ENCODE results near the gene SPINK6.

The SPINK6 gene

GRCh38 chr5:148193202-148193601, 9.6 kb upstream of the SPINK6 start:
- no peak overlapping the region for H2BK5ac ChIP-seq (ENCODE audit: low read depth, low read length, poor library complexity)
- no peak overlapping the region for H2BK120ac ChIP-seq (ENCODE audit: insufficient read depth, low read length, poor library complexity)
- WGBS (ENCODE audit: extremely low coverage, insufficient coverage, insufficient read length) = no CpG with 5 or more reads among the region's 1 CpG
- no peak overlapping the region for H2BK12ac ChIP-seq (ENCODE audit: low read length)
- H3K4ac ChIP-seq (ENCODE audit: low read depth, low read length) = no peak overlapping the region
- no peak overlapping the region for H3K9ac ChIP-seq (ENCODE audit: low read length)
- no peak overlapping the region for H3K4me3 ChIP-seq (ENCODE audit: low read depth, low read length)
- H3K27ac ChIP-seq (ENCODE audit: low read depth, low read length) = no peak overlapping the region
- H3K4me2 ChIP-seq (ENCODE audit: low read length) = no peak overlapping the region
- H4K91ac ChIP-seq (ENCODE audit: low read depth, low read length) = no peak overlapping the region
- no peaks in the 10 kb centered on the region for H3K36me3 ChIP-seq (ENCODE audit: control insufficient read depth in 1 of 2, insufficient read depth in 2 of 2, low read length in 2 of 2)
- H3K23ac ChIP-seq (ENCODE audit: low read length) = no peak overlapping the region
- H3K79me2 ChIP-seq (ENCODE audit: control insufficient read depth, insufficient read depth, low read length, poor library complexity) = no peaks in the 10 kb centered on the region
- no peaks in the 10 kb centered on the region for H3K27me3 ChIP-seq (ENCODE audit: insufficient read depth, low read length)
- H2AK5ac ChIP-seq (ENCODE audit: low read length) = no peak overlapping the region
- no peak overlapping the region for H4K12ac ChIP-seq (ENCODE audit: low read depth, low read length)
- no peak overlapping the region for H3K14ac ChIP-seq (ENCODE audit: low read length)
- H3K9me3 ChIP-seq (ENCODE audit: insufficient read depth, low read depth, low read length) = no peaks in the 10 kb centered on the region
- DNase-seq = no peak
- H3K4me1 ChIP-seq (ENCODE audit: control insufficient read depth in 1 of 2, insufficient read depth in 2 of 2, low read length in 2 of 2) = no peaks in the 10 kb centered on the region
- no peak overlapping the region for H2AFZ ChIP-seq (ENCODE audit: insufficient read depth, low read length, poor library complexity)
- no peak overlapping the region for H3K18ac ChIP-seq (ENCODE audit: low read length)
- H4K8ac ChIP-seq (ENCODE audit: low read depth, low read length) = no peak overlapping the region
- H3K79me1 ChIP-seq (ENCODE audit: low read length) = no peaks in the 10 kb centered on the region

- no peak overlapping the region for H4K8ac ChIP-seq (ENCODE audit: low read depth, low read length)
- DNase-seq = no peak
- no peaks in the 10 kb centered on the region for H3K9me3 ChIP-seq (ENCODE audit: insufficient read depth, low read depth, low read length)
- H3K4ac ChIP-seq (ENCODE audit: low read depth, low read length) = no peak overlapping the region
- H2AK5ac ChIP-seq (ENCODE audit: low read length) = no peak overlapping the region
- H2AFZ ChIP-seq (ENCODE audit: insufficient read depth, low read length, poor library complexity) = no peak overlapping the region
- H2BK5ac ChIP-seq (ENCODE audit: low read depth, low read length, poor library complexity) = no peak overlapping the region
- WGBS (ENCODE audit: extremely low coverage, insufficient coverage, insufficient read length) = no CpG with 5 or more reads among the region's 2 CpGs
- no peak overlapping the region for H3K14ac ChIP-seq (ENCODE audit: low read length)
- no peak overlapping the region for H3K9ac ChIP-seq (ENCODE audit: low read length)
- no peaks in the 10 kb centered on the region for H3K79me1 ChIP-seq (ENCODE audit: low read length)
- H3K36me3 ChIP-seq (ENCODE audit: control insufficient read depth in 1 of 2, insufficient read depth in 2 of 2, low read length in 2 of 2) = no peaks in the 10 kb centered on the region
- H3K23ac ChIP-seq (ENCODE audit: low read length) = no peak overlapping the region
- H2BK120ac ChIP-seq (ENCODE audit: insufficient read depth, low read length, poor library complexity) = no peak overlapping the region
- no peaks in the 10 kb centered on the region for H3K79me2 ChIP-seq (ENCODE audit: control insufficient read depth, insufficient read depth, low read length, poor library complexity)
- no peak overlapping the region for H3K4me2 ChIP-seq (ENCODE audit: low read length)
- no peaks in the 10 kb centered on the region for H3K27me3 ChIP-seq (ENCODE audit: insufficient read depth, low read length)
- H3K18ac ChIP-seq (ENCODE audit: low read length) = no peak overlapping the region
- H2BK12ac ChIP-seq (ENCODE audit: low read length) = no peak overlapping the region
- no peak overlapping the region for H4K12ac ChIP-seq (ENCODE audit: low read depth, low read length)
- no peaks in the 10 kb centered on the region for H3K4me1 ChIP-seq (ENCODE audit: control insufficient read depth in 1 of 2, insufficient read depth in 2 of 2, low read length in 2 of 2)
- H4K91ac ChIP-seq (ENCODE audit: low read depth, low read length) = no peak overlapping the region
- no peak overlapping the region for H3K27ac ChIP-seq (ENCODE audit: low read depth, low read length)
- H3K4me3 ChIP-seq (ENCODE audit: low read depth, low read length) = no peak overlapping the region
These were observed 1.7 kb upstream of the SPINK6 start for GRCh38 chr5:148201151-148201550.

- Histone ChIP-seq H4K12ac (ENCODE audit: low read depth, low read length) (no peak overlapping the region), H3K4me3 (ENCODE audit: low read depth, low read length) (no peak overlapping the region), H3K27ac (ENCODE audit: low read depth, low read length) (no peak overlapping the region), H3K79me2 (ENCODE audit: control insufficient read depth, insufficient read depth, low read length, poor library complexity) (no peaks in the 10 kb centered on the region), H4K91ac (ENCODE audit: low read depth, low read length) (no peak overlapping the region), H3K4me1 (ENCODE audit: control insufficient read depth in 1 of 2, insufficient read depth in 2 of 2, low read length in 2 of 2) (no peaks in the 10 kb centered on the region), H3K9ac (ENCODE audit: low read length) (no peak overlapping the region), H2AK5ac (ENCODE audit: low read length) (no peak overlapping the region), H3K27me3 (ENCODE audit: insufficient read depth, low read length) (no peaks in the 10 kb centered on the region), H3K4me2 (ENCODE audit: low read length) (no peak overlapping the region), H3K9me3 (ENCODE audit: insufficient read depth, low read depth, low read length) (no peaks in the 10 kb centered on the region), H4K8ac (ENCODE audit: low read depth, low read length) (no peak overlapping the region), H3K14ac (ENCODE audit: low read length) (no peak overlapping the region), H3K23ac (ENCODE audit: low read length) (no peak overlapping the region), H3K36me3 (ENCODE audit: control insufficient read depth in 1 of 2, insufficient read depth in 2 of 2, low read length in 2 of 2) (no peaks in the 10 kb centered on the region), H2BK5ac (ENCODE audit: low read depth, low read length, poor library complexity) (no peak overlapping the region), H3K79me1 (ENCODE audit: low read length) (no peaks in the 10 kb centered on the region), H3K18ac (ENCODE audit: low read length) (no peak overlapping the region), H2AFZ (ENCODE audit: insufficient read depth, low read length, poor library complexity) (no peak overlapping the region), H3K4ac (ENCODE audit: low read depth, low read length) (no peak overlapping the region), H2BK120ac (ENCODE audit: insufficient read depth, low read length, poor library complexity) (no peak overlapping the region), H2BK12ac (ENCODE audit: low read length) (no peak overlapping the region)
- DNase-seq = no peak
- no CpG with 5 or more reads among the region's 4 CpGs for WGBS (ENCODE audit: extremely low coverage, insufficient coverage, insufficient read length)
These were observed 2.4 kb downstream of the SPINK6 start for GRCh38 chr5:148205044-148205806.

GRCh38 chr5:148205865-148206264, 3.0 kb downstream of the SPINK6 start:
- Histone ChIP-seq H4K12ac (ENCODE audit: low read depth, low read length) (no peak overlapping the region), H4K8ac (ENCODE audit: low read depth, low read length) (no peak overlapping the region), H2BK12ac (ENCODE audit: low read length) (no peak overlapping the region), H3K4me1 (ENCODE audit: control insufficient read depth in 1 of 2, insufficient read depth in 2 of 2, low read length in 2 of 2) (no peaks in the 10 kb centered on the region), H3K9me3 (ENCODE audit: insufficient read depth, low read depth, low read length) (no peaks in the 10 kb centered on the region), H3K79me1 (ENCODE audit: low read length) (no peaks in the 10 kb centered on the region), H3K14ac (ENCODE audit: low read length) (no peak overlapping the region), H3K27me3 (ENCODE audit: insufficient read depth, low read length) (no peaks in the 10 kb centered on the region), H3K4me3 (ENCODE audit: low read depth, low read length) (no peak overlapping the region), H3K4me2 (ENCODE audit: low read length) (no peak overlapping the region), H2AK5ac (ENCODE audit: low read length) (no peak overlapping the region), H2AFZ (ENCODE audit: insufficient read depth, low read length, poor library complexity) (no peak overlapping the region), H2BK120ac (ENCODE audit: insufficient read depth, low read length, poor library complexity) (no peak overlapping the region), H3K36me3 (ENCODE audit: control insufficient read depth in 1 of 2, insufficient read depth in 2 of 2, low read length in 2 of 2) (no peaks in the 10 kb centered on the region), H3K79me2 (ENCODE audit: control insufficient read depth, insufficient read depth, low read length, poor library complexity) (no peaks in the 10 kb centered on the region), H2BK5ac (ENCODE audit: low read depth, low read length, poor library complexity) (no peak overlapping the region), H3K27ac (ENCODE audit: low read depth, low read length) (no peak overlapping the region), H4K91ac (ENCODE audit: low read depth, low read length) (no peak overlapping the region), H3K18ac (ENCODE audit: low read length) (no peak overlapping the region), H3K9ac (ENCODE audit: low read length) (no peak overlapping the region), H3K23ac (ENCODE audit: low read length) (no peak overlapping the region), H3K4ac (ENCODE audit: low read depth, low read length) (no peak overlapping the region)
- no CpG with 5 or more reads among the region's 1 CpG for WGBS (ENCODE audit: extremely low coverage, insufficient coverage, insufficient read length)
- DNase-seq = no peak

Measured in trophoblast cell (in vitro differentiated cells and primary cell).